Heart left ventricle (tissue), 13 donors: Measurements from ENCODE around the gene SHFL.

Experiments used
- POLR2A ChIP-seq, 2 donors: fragments of 450-650 bp; IDR thresholded peaks; one replicate each; pipeline ENCODE4 v1.6.1; 2017; ENCODE audit warnings: antibody characterized with exemption in 2 of 2, mild to moderate bottlenecking in 2 of 2, moderate library complexity in 2 of 2
- TF ChIP-seq, protein P1 (sequence below), 12 donors: fragments of 200-600 bp; sonication (generic) in 4 of 12; IDR thresholded peaks; one replicate each; pipeline versions ENCODE4 v1.5.0 to v1.8.0; 2018 to 2022; ENCODE audit warnings: antibody characterized with exemption in 12 of 12, mild to moderate bottlenecking in 5 of 12
- donor health status: ischemic (EF 13 %, LVEDD 7.1; RV severe dilation, severe dysfunction).
- donor health status: DM: no; HTN: yes; CAD: no.
- donor health status: DM: no; HTN: no; CAD: no.
- donor health status: ischemic (EF 25% LVEDD 6.9; RV normal size, moderate dysfunction).
- donor health status: ischemic (EF 25% LVEDD 5.7; RV mildly dilated, moderate dysfunction).
- donor health status: ischemic (EF 35%, LVEDD 5.7; RV mildly dilated, moderate dysfunction).
- donor health status: nonischemic (EF 11% LVEDD 7.7; RV severe dilation, severe dysfunction).
- donor health status: DM: yes; HTN: yes; CAD: no.
- donor health status: PGD.
- donor health status: ischemic (EF 29% LVEDD 5.4; RV normal size, mild dysfunction).
- donor health status: nonischemic (EF 23%, LVEDD 6.1; RV moderate dilation, normal function).

DNA sequence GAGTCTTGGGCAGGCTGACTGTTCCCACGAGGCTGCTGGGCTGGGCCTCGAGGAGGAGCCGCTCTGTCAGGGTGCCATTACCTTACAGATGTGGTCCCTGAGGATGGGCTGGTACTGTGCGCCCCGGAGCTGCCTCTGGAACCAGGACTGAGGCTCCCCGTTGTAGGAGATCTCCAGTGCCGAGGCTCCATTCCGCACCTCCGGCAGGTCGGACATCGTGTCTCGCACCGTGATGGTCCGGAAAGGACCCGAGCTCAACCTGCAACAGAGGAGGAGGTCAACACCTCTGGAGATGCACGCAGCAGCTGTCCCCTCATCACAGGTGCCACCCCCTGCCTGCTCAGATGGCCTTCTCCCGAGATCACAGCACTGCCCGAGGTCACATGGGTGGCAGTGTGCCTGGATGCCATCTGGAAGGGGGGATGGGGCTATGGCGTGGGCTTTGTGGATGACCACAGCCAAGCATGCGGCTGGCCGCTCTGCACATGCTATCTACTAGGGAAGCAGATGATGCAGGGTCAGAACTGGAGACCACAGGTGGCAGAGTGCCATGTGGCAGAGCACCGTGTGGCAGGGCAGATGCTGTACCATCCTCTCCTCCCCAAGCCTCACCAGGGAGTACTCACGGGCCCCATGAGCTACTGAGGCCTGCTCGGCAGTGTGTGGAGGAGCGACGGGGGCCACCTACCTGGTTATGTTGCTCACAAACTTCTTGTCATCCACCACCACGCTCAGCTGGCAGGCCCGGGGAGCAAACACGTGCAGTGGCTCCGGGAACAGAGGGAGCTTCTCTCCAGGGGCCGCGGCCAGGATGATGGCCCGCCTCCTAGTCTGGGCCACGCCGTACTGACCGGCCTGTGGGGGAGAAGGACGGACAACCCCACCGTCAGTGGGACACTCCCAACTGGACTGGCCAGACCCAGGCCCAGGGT, 51.9 kb downstream of the SHFL start:
- no peak for TF ChIP-seq POLR2A (IDR thresholded peaks at IDR 0.05)
- TF ChIP-seq, protein P1, sequence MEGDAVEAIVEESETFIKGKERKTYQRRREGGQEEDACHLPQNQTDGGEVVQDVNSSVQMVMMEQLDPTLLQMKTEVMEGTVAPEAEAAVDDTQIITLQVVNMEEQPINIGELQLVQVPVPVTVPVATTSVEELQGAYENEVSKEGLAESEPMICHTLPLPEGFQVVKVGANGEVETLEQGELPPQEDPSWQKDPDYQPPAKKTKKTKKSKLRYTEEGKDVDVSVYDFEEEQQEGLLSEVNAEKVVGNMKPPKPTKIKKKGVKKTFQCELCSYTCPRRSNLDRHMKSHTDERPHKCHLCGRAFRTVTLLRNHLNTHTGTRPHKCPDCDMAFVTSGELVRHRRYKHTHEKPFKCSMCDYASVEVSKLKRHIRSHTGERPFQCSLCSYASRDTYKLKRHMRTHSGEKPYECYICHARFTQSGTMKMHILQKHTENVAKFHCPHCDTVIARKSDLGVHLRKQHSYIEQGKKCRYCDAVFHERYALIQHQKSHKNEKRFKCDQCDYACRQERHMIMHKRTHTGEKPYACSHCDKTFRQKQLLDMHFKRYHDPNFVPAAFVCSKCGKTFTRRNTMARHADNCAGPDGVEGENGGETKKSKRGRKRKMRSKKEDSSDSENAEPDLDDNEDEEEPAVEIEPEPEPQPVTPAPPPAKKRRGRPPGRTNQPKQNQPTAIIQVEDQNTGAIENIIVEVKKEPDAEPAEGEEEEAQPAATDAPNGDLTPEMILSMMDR (IDR thresholded peaks at IDR 0.05): no peak
